Neural cell (in vitro differentiated cells): ENCODE data around the gene COL6A2. TPM values are rescaled to one million over a fixed set of nuclear protein-coding genes. Genes with fewer than 3 reads are reported as not detected.

Experiments used
- H2AFZ ChIP-seq: fragments of 200-600, 300-800 bp; sonication (generic), shearing (Covaris generic); 2 replicates; pipeline ENCODE4 v1.6.0; 2014; ENCODE audit warnings: low read depth, mild to moderate bottlenecking, antibody characterized with exemption, low read length, moderate library complexity
- H3F3A ChIP-seq: fragments of 200-600 bp; shearing (Covaris generic); 2 replicates; pipeline ENCODE4 v1.6.1; 2016; ENCODE audit warnings: mild to moderate bottlenecking, moderate library complexity, mixed read lengths, antibody characterized with exemption, low read length; ENCODE audit not compliant: insufficient read depth, poor library complexity, severe bottlenecking
- H3K27ac ChIP-seq: fragments of 200-600, 300-800 bp; sonication (generic), shearing (Covaris generic); 2 replicates; pipeline ENCODE4 v1.5.1; 2014; ENCODE audit warnings: mild to moderate bottlenecking, low read length, moderate library complexity
- H3K27me3 ChIP-seq: fragments of 300-800, 200-600 bp; sonication (generic), shearing (Covaris generic); 2 replicates; pipeline ENCODE4 v1.6.0; 2014; ENCODE audit warnings: mild to moderate bottlenecking, low read depth, low read length, moderate library complexity; ENCODE audit not compliant: insufficient read depth
- H3K36me3 ChIP-seq: fragments of 300-800, 200-600 bp; sonication (generic), shearing (Covaris generic); 2 replicates; pipeline ENCODE4 v1.5.1; 2014; ENCODE audit warnings: mild to moderate bottlenecking, antibody characterized with exemption, low read length, moderate library complexity; ENCODE audit not compliant: insufficient read depth
- H3K4me2 ChIP-seq: fragments of 300-800, 200-600 bp; sonication (generic), shearing (Covaris generic); 2 replicates; pipeline ENCODE4 v1.6.0; 2014; ENCODE audit warnings: mild to moderate bottlenecking, low read length
- H3K4me3 ChIP-seq: fragments of 300-800, 200-600 bp; sonication (generic), shearing (Covaris generic); 2 replicates; pipeline ENCODE4 v1.5.1; 2014; ENCODE audit warnings: mild to moderate bottlenecking, low read length, moderate library complexity
- H3K79me2 ChIP-seq: fragments of 200-600 bp; shearing (Covaris generic); replicated peaks from 2 replicates; pipeline ENCODE4 v1.6.0; 2014; ENCODE audit warnings: mild to moderate bottlenecking, low read length, moderate library complexity; ENCODE audit not compliant: insufficient read depth
- H3K9ac ChIP-seq: fragments of 300-800, 200-600 bp; sonication (generic), shearing (Covaris generic); 2 replicates; pipeline ENCODE4 v1.6.1; 2016; ENCODE audit warnings: mild to moderate bottlenecking, low read length, mixed read lengths
- H3K9me2 ChIP-seq: fragments of 200-600 bp; shearing (Covaris generic); 2 replicates; pipeline ENCODE4 v1.6.1; 2016; ENCODE audit warnings: mild to moderate bottlenecking, low read length, mixed read lengths; ENCODE audit not compliant: insufficient read depth
- H3K9me3 ChIP-seq: fragments of 200-600, 300-800 bp; sonication (generic), shearing (Covaris generic); 2 replicates; pipeline ENCODE4 v1.6.1; 2016; ENCODE audit warnings: mild to moderate bottlenecking, mixed run types, low read length, moderate library complexity, mixed read lengths
- H4K20me1 ChIP-seq: fragments of 200-600 bp; shearing (Covaris generic); 2 replicates; pipeline ENCODE4 v1.6.1; 2016; ENCODE audit warnings: mild to moderate bottlenecking, mixed run types; ENCODE audit not compliant: insufficient read depth
- CTCF ChIP-seq: fragments of 450-650 bp; IDR thresholded peaks from 2 replicates; pipeline ENCODE4 v1.5.1; 2014; ENCODE audit warnings: antibody characterized with exemption, mild to moderate bottlenecking, moderate library complexity; ENCODE audit not compliant: poor library complexity, severe bottlenecking
- EP300 ChIP-seq: fragments of 450-650 bp; conservative IDR thresholded peaks from 2 replicates; pipeline ENCODE4 v1.6.1; 2014; ENCODE audit warnings: antibody characterized with exemption, mild to moderate bottlenecking, moderate library complexity; ENCODE audit not compliant: poor library complexity, severe bottlenecking
- EZH2 ChIP-seq: fragments of 200-600, 300-800 bp; shearing (Covaris generic), sonication (generic); IDR thresholded peaks from 2 replicates; pipeline ENCODE4 v1.6.1; 2014; ENCODE audit warnings: antibody characterized with exemption, low read length, borderline replicate concordance, mild to moderate bottlenecking; ENCODE audit not compliant: insufficient read depth, poor library complexity, severe bottlenecking
- MXI1 ChIP-seq: fragments of 450-650 bp; conservative IDR thresholded peaks from 2 replicates; pipeline ENCODE4 v1.6.1; 2014; ENCODE audit warnings: antibody characterized with exemption, mild to moderate bottlenecking; ENCODE audit not compliant: poor library complexity, severe bottlenecking
- POLR2AphosphoS5 ChIP-seq: IDR thresholded peaks from 2 replicates; pipeline ENCODE4 v1.6.1; 2012
- RAD21 ChIP-seq: fragments of 450-650 bp; conservative IDR thresholded peaks from 2 replicates; pipeline ENCODE4 v1.6.1; 2014; ENCODE audit warnings: antibody characterized with exemption, mild to moderate bottlenecking, moderate library complexity
- SMC3 ChIP-seq: fragments of 450-650 bp; conservative IDR thresholded peaks from 2 replicates; pipeline ENCODE4 v1.6.1; 2014; ENCODE audit warnings: antibody characterized with exemption, mild to moderate bottlenecking, moderate library complexity; ENCODE audit not compliant: poor library complexity
- TAF1 ChIP-seq: IDR thresholded peaks from 2 replicates; pipeline ENCODE4 v1.6.1; 2012; ENCODE audit warnings: low read depth
- polyA plus RNA-seq: library from polyadenylated mRNA; depleted of rRNA; stranded (reverse); fragments of >200 nt; gene quantifications from 2 replicates; pipeline ENCODE4 v1.2.3, GENCODE V29; 2014
- TF ChIP-seq, protein P1 (sequence below): IDR thresholded peaks from 2 replicates; pipeline ENCODE4 v1.6.1; 2012; ENCODE audit warnings: borderline replicate concordance

Gene COL6A2
- polyA plus RNA-seq, 1 donor from 2014 or later = not detected

DNA sequence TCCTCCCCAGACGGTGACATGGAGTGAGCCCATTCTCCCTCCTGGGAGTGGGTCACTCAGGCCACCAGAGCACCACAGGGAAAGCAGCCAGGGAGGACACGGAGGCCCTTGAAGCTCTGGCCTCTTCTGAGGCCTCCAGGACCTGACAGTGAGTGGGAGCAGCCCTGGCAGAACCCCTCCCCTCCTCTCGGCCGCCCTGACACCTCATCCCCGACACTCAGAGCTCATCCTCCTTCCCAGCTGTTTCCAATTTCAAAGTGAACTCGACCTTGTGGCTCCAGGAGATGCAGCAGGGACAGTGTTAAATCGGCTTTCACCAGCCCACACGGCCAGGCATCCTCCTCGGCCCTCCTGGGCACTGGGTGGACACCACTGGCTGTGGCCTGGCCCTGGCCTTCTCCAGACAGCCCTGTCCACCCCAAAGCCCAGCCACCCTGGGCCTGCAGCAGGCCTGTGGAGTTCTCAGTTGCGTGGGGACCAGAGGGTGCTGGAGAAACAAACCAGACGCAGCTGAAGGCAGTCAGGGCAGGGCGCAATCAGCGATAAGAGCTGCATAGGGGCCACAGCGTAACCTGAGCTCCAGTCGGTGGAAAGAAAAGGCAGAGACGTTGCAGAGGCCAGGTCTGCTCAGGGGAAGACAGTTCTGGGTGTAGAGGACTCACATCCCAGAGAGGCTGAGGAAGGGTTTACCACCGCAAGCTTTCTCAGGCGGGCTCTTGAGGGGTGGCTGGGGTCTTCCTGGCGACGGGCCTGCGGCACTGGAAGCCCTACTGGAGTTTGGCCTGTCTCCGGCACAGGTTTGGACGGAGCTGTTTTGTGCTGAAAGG is 30.4 kb downstream of the COL6A2 start:
- Histone ChIP-seq H3K9ac (no peak overlapping the region), H3K27me3 (no peaks in the 10 kb centered on the region), H3K4me3 (no peak overlapping the region), H3K9me3 (no peaks in the 10 kb centered on the region), H3K4me2 (no peak overlapping the region), H3K27ac (no peak overlapping the region), H3K9me2 (no peaks in the 10 kb centered on the region), H4K20me1 (no peaks in the 10 kb centered on the region), H3K36me3 (no peaks in the 10 kb centered on the region), H2AFZ (no peak overlapping the region), H3K79me2 (no peaks in the 10 kb centered on the region), H3F3A (no peaks in the 10 kb centered on the region)
- TF ChIP-seq RAD21 (no peak), EZH2 (no peak), TAF1 (no peak), CTCF (no peak), MXI1 (no peak), EP300 (no peak), SMC3 (no peak), POLR2AphosphoS5 (no peak)
- TF ChIP-seq, protein P1, sequence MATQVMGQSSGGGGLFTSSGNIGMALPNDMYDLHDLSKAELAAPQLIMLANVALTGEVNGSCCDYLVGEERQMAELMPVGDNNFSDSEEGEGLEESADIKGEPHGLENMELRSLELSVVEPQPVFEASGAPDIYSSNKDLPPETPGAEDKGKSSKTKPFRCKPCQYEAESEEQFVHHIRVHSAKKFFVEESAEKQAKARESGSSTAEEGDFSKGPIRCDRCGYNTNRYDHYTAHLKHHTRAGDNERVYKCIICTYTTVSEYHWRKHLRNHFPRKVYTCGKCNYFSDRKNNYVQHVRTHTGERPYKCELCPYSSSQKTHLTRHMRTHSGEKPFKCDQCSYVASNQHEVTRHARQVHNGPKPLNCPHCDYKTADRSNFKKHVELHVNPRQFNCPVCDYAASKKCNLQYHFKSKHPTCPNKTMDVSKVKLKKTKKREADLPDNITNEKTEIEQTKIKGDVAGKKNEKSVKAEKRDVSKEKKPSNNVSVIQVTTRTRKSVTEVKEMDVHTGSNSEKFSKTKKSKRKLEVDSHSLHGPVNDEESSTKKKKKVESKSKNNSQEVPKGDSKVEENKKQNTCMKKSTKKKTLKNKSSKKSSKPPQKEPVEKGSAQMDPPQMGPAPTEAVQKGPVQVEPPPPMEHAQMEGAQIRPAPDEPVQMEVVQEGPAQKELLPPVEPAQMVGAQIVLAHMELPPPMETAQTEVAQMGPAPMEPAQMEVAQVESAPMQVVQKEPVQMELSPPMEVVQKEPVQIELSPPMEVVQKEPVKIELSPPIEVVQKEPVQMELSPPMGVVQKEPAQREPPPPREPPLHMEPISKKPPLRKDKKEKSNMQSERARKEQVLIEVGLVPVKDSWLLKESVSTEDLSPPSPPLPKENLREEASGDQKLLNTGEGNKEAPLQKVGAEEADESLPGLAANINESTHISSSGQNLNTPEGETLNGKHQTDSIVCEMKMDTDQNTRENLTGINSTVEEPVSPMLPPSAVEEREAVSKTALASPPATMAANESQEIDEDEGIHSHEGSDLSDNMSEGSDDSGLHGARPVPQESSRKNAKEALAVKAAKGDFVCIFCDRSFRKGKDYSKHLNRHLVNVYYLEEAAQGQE = no peak

DNA sequence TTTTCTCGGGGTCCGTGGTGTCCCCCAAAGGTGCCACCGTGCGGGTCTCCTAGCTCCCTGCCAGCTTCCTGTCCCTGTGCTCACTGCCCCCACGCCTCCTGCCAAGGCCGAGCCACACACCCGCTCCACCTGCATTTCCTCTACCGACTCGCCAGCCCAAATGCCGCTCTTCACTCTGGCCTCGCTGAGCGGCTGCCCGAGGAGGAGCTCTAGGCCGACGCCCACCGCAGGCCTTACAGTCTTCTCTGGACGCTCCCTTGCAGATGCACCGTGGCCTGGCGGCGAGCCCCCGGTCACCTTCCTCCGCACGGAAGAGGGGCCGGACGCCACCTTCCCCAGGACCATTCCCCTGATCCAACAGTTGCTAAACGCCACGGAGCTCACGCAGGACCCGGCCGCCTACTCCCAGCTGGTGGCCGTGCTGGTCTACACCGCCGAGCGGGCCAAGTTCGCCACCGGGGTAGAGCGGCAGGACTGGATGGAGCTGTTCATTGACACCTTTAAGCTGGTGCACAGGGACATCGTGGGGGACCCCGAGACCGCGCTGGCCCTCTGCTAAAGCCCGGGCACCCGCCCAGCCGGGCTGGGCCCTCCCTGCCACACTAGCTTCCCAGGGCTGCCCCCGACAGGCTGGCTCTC is 31.1 kb downstream of the COL6A2 start:
- Histone ChIP-seq H3K36me3 (no peaks in the 10 kb centered on the region), H3K9me2 (no peaks in the 10 kb centered on the region), H3K4me2 (no peak overlapping the region), H2AFZ (no peak overlapping the region), H3K27ac (no peak overlapping the region), H3K4me3 (no peak overlapping the region), H3F3A (no peaks in the 10 kb centered on the region), H3K27me3 (no peaks in the 10 kb centered on the region), H3K79me2 (no peaks in the 10 kb centered on the region), H3K9ac (no peak overlapping the region), H3K9me3 (no peaks in the 10 kb centered on the region), H4K20me1 (no peaks in the 10 kb centered on the region)
- TF ChIP-seq EZH2 = no peak
- TF ChIP-seq SMC3 = no peak
- TF ChIP-seq TAF1 = no peak
- TF ChIP-seq, protein P1 = no peak
- no peak for TF ChIP-seq EP300
- no peak for TF ChIP-seq POLR2AphosphoS5
- no peak for TF ChIP-seq RAD21
- no peak for TF ChIP-seq CTCF
- no peak for TF ChIP-seq MXI1
